SH-SY5Y (cell line): ENCODE results near the gene TIMM10.

ENCODE experiments used
- GATA2 ChIP-seq: IDR thresholded peaks from 2 replicates; pipeline ENCODE4 v1.6.1; 2011; ENCODE audit warnings: mild to moderate bottlenecking, low read depth, low read length
- GATA3 ChIP-seq: IDR thresholded peaks from 2 replicates; pipeline ENCODE4 v1.6.1; 2011; ENCODE audit warnings: low read depth, mild to moderate bottlenecking, low read length, moderate library complexity

- no peak for TF ChIP-seq GATA3
- TF ChIP-seq GATA2: no peak
Measured at GRCh38 chr11:57556041-57556440, 25.5 kb upstream of the TIMM10 start.
